K562 (cell line): ENCODE results near the gene DUS3L. TPM values are rescaled to one million over a fixed set of nuclear protein-coding genes. Genes with fewer than 3 reads are reported as not detected.

Experiments
- DDX20 ChIP-seq: fragments of 450-650 bp; IDR thresholded peaks from 2 replicates; pipeline ENCODE4 v1.6.1; 2016; ENCODE audit warnings: missing genetic modification characterization, low read depth, mild to moderate bottlenecking, missing compliant biosample characterization, moderate library complexity
- EWSR1 ChIP-seq: fragments of 450-650 bp; IDR thresholded peaks from 2 replicates; pipeline ENCODE4 v1.6.1; 2018; ENCODE audit warnings: borderline replicate concordance, mild to moderate bottlenecking, low read depth, moderate library complexity; ENCODE audit not compliant: partially characterized antibody
- JUND ChIP-seq, 2 experiments: IDR thresholded peaks; 2 replicates in 1 of 2; 3 replicates in 1 of 2; pipeline ENCODE4 v1.6.1; 2011; ENCODE audit warnings: borderline replicate concordance in 2 of 2, low read depth in 2 of 2, low read length in 2 of 2, improper control_type of control experiment in 1 of 2, missing biosample characterization in 1 of 2, missing genetic modification characterization in 1 of 2, missing genetic modification reagents in 1 of 2
- NR2C2 ChIP-seq, 2 experiments: fragments of 200-800 bp in 1 of 2; sonication (Bioruptor generic) in 1 of 2; sonication (generic) in 1 of 2; formaldehyde crosslinking in 1 of 2; IDR thresholded peaks; 2 replicates each; pipeline versions ENCODE4 v1.6.1 to v1.8.0; 2016 to 2022; ENCODE audit warnings: mild to moderate bottlenecking in 1 of 2, missing compliant biosample characterization in 1 of 2, missing genetic modification characterization in 1 of 2, missing genetic modification reagents in 1 of 2
- RBM34 ChIP-seq: fragments of 200-400 bp; formaldehyde crosslinking; IDR thresholded peaks from 2 replicates; pipeline ENCODE4 v1.6.1; 2018; ENCODE audit warnings: low read length, borderline replicate concordance; ENCODE audit not compliant: insufficient read depth
- STAT5A ChIP-seq: IDR thresholded peaks from 2 replicates; pipeline ENCODE4 v1.6.1; 2012; ENCODE audit warnings: low read length, inconsistent platforms, borderline replicate concordance
- ZBTB7A ChIP-seq: IDR thresholded peaks from 2 replicates; pipeline ENCODE4 v1.6.1; 2011; ENCODE audit warnings: low read depth, mild to moderate bottlenecking, low read length, moderate library complexity, borderline replicate concordance; ENCODE audit not compliant: control insufficient read depth
- ZNF140 ChIP-seq: fragments of 250-450 bp; sonication (Bioruptor Pico); IDR thresholded peaks from 2 replicates; pipeline ENCODE4 v1.8.0; 2021; ENCODE audit warnings: moderate library complexity, mild to moderate bottlenecking, inconsistent platforms
- ZNF347 ChIP-seq: fragments of 450-650 bp; formaldehyde crosslinking; IDR thresholded peaks from 2 replicates; pipeline ENCODE4 v1.4.0; 2020; ENCODE audit warnings: low read depth, mild to moderate bottlenecking, moderate library complexity
- polyA plus RNA-seq, 8 experiments: library from polyadenylated mRNA; depleted of rRNA in 4 of 8; stranded (reverse) in 5 of 8; unstranded in 3 of 8; fragments of >200 nt; fragmentation: Nextera tagmentation in 2 of 8; fragmentation: Illumina TruSeq in 1 of 8; extraction: Ambion mirVana in 2 of 8; extraction: Trizol in 1 of 8; gene quantifications; 2 replicates each; pipeline versions ENCODE4 v1.2.1 to v1.2.3, GENCODE V29; 2011 to 2014; ENCODE audit warnings: inconsistent platforms in 1 of 8, missing spikeins in 1 of 8
- total RNA-seq, 7 experiments: library from RNA; depleted of rRNA in 6 of 7; stranded (reverse); fragments of >200 nt in 6 of 7; fragmentation: Illumina TruSeq in 2 of 7; extraction: Trizol in 2 of 7; gene quantifications; 2 replicates each; pipeline versions ENCODE4 v1.2.1 to v1.2.3, GENCODE V29; 2011 to 2021; ENCODE audit warnings: low replicate concordance in 1 of 7
- TF ChIP-seq, protein P1 (sequence below): fragments of 450-650 bp; IDR thresholded peaks from 2 replicates; pipeline ENCODE4 v1.6.1; 2016; ENCODE audit warnings: low read depth
- TF ChIP-seq, protein P2 (sequence below): sonication (generic); formaldehyde crosslinking; IDR thresholded peaks from 2 replicates; pipeline ENCODE4 v1.5.0; 2020; ENCODE audit warnings: missing genetic modification reagents
- TF ChIP-seq, protein P3 (sequence below): sonication (generic); formaldehyde crosslinking; IDR thresholded peaks from 2 replicates; pipeline ENCODE4 v1.9.0; 2022; ENCODE audit warnings: mild to moderate bottlenecking, missing genetic modification reagents

Gene DUS3L
- total and polyA plus RNA-seq, 9 of the 15 experiments (the other 6 are each of a cell fraction or from before 2014, with no cell fraction given): 1.7 to 102 (median 77.5) TPM

DNA sequence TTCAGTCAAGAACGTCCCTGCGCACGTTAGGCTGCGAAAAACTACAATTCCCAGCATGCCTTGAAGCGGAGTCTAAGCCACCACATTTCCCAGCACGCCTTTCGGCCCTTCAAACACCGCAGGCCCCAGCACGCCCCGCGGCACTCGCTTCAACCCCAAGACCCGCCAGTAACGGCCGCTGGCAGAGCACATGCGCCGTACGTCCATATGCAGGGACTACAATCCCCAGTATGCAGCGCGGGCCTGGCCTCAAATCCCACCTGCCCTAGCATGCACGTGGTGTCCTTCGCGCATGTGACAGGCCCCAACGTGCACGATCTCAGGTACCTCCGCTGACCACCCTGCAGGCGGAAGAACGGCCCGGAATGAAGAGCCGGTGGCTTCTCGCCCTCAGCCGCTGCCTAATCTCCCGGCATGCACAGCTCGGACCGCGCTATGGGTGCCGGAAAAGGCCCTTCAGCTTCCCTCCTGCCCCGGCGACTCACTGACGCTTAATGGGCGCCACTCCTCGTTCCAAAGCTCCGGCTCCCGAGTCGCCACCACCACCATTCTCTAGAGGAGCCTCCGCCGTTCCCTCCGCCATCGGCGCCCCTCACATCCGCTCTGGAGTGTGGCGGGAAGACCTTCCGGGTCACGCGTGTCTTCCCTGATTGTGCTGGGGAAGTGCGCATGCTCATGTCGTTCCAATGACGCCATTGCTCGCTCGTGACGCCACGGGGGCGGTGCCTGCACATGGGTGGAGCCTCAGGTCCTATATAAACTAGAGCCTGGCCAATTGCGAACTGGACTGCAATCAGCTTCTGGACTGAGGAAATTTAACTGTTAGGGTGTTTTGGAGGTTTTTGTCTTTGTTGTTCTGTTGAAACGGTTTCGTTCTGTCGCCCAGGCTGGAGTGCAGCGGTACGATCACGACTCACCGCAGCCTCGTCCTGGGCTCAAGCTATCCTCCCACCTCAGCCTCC is at the start of gene DUS3L (continued):
- TF ChIP-seq, protein P1, sequence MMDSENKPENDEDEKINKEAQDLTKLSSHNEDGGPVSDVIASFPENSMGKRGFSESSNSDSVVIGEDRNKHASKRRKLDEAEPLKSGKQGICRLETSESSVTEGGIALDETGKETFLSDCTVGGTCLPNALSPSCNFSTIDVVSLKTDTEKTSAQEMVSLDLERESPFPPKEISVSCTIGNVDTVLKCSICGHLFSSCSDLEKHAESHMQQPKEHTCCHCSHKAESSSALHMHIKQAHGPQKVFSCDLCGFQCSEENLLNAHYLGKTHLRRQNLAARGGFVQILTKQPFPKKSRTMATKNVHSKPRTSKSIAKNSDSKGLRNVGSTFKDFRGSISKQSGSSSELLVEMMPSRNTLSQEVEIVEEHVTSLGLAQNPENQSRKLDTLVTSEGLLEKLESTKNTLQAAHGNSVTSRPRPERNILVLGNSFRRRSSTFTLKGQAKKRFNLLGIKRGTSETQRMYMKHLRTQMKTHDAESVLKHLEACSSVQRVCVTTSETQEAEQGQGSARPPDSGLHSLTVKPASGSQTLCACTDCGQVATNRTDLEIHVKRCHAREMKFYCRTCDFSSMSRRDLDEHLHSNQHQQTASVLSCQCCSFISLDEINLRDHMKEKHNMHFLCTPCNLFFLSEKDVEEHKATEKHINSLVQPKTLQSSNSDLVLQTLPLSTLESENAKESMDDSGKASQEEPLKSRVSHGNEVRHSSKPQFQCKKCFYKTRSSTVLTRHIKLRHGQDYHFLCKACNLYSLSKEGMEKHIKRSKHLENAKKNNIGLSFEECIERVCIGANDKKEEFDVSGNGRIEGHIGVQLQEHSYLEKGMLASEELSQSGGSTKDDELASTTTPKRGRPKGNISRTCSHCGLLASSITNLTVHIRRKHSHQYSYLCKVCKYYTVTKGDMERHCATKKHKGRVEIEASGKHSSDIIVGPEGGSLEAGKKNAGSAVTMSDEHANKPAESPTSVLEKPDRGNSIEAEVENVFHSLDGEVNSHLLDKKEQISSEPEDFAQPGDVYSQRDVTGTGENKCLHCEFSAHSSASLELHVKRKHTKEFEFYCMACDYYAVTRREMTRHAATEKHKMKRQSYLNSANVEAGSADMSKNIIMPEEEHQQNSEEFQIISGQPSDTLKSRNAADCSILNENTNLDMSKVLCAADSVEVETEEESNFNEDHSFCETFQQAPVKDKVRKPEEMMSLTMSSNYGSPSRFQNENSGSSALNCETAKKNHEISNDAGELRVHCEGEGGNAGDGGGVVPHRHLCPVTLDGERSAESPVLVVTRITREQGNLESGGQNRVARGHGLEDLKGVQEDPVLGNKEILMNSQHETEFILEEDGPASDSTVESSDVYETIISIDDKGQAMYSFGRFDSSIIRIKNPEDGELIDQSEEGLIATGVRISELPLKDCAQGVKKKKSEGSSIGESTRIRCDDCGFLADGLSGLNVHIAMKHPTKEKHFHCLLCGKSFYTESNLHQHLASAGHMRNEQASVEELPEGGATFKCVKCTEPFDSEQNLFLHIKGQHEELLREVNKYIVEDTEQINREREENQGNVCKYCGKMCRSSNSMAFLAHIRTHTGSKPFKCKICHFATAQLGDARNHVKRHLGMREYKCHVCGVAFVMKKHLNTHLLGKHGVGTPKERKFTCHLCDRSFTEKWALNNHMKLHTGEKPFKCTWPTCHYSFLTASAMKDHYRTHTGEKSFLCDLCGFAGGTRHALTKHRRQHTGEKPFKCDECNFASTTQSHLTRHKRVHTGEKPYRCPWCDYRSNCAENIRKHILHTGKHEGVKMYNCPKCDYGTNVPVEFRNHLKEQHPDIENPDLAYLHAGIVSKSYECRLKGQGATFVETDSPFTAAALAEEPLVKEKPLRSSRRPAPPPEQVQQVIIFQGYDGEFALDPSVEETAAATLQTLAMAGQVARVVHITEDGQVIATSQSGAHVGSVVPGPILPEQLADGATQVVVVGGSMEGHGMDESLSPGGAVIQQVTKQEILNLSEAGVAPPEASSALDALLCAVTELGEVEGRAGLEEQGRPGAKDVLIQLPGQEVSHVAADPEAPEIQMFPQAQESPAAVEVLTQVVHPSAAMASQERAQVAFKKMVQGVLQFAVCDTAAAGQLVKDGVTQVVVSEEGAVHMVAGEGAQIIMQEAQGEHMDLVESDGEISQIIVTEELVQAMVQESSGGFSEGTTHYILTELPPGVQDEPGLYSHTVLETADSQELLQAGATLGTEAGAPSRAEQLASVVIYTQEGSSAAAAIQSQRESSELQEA: peak; percentile 89
- TF ChIP-seq NR2C2 (CRISPR knock-in tag; IDR thresholded peaks at IDR 0.05) (peak; percentile 99), NR2C2 (tag; IDR thresholded peaks at IDR 0.05) (peak; percentile 100), DDX20 (no peak), RBM34 (no peak), STAT5A (no peak), JUND (IDR thresholded peaks at IDR 0.05; ENCODE audit: borderline replicate concordance, low read depth, low read length) (peak; percentile 84), JUND (tag; IDR thresholded peaks at IDR 0.05; ENCODE audit: borderline replicate concordance, low read depth, low read length) (peak; percentile 66; the same call in 2 of the 3 replicates), ZNF140 (CRISPR knock-in tag) (no peak), ZNF347 (no peak), EWSR1 (no peak), ZBTB7A (peak; percentile 69; the same call in 1 of the 2 replicates)
- TF ChIP-seq, protein P2, sequence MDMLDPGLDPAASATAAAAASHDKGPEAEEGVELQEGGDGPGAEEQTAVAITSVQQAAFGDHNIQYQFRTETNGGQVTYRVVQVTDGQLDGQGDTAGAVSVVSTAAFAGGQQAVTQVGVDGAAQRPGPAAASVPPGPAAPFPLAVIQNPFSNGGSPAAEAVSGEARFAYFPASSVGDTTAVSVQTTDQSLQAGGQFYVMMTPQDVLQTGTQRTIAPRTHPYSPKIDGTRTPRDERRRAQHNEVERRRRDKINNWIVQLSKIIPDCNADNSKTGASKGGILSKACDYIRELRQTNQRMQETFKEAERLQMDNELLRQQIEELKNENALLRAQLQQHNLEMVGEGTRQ (CRISPR knock-in tag): peak; percentile 92
- TF ChIP-seq, protein P3, sequence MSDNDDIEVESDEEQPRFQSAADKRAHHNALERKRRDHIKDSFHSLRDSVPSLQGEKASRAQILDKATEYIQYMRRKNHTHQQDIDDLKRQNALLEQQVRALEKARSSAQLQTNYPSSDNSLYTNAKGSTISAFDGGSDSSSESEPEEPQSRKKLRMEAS (CRISPR knock-in tag): peak; percentile 100
